Ovary (tissue), 3 donors: ENCODE data around the gene FKBP2.

Experiments
- EP300 ChIP-seq: sonication (generic); formaldehyde crosslinking; IDR thresholded peaks from one replicate; pipeline ENCODE4 v1.6.1; 2017; ENCODE audit warnings: antibody characterized with exemption
- POLR2A ChIP-seq: fragments of 450-650 bp; IDR thresholded peaks from one replicate; pipeline ENCODE4 v1.6.1; 2017; ENCODE audit warnings: antibody characterized with exemption, mild to moderate bottlenecking, moderate library complexity
- TF ChIP-seq, protein P1 (sequence below), 3 donors: fragments of 450-650 bp in 2 of 3; fragments of 200-600 bp in 1 of 3; IDR thresholded peaks; one replicate each; pipeline versions ENCODE4 v1.5.1 to v1.8.0; 2016 to 2022; ENCODE audit warnings: antibody characterized with exemption in 3 of 3, mild to moderate bottlenecking in 1 of 3
- donor health status: DM: no; HTN: no; CAD: no.

DNA sequence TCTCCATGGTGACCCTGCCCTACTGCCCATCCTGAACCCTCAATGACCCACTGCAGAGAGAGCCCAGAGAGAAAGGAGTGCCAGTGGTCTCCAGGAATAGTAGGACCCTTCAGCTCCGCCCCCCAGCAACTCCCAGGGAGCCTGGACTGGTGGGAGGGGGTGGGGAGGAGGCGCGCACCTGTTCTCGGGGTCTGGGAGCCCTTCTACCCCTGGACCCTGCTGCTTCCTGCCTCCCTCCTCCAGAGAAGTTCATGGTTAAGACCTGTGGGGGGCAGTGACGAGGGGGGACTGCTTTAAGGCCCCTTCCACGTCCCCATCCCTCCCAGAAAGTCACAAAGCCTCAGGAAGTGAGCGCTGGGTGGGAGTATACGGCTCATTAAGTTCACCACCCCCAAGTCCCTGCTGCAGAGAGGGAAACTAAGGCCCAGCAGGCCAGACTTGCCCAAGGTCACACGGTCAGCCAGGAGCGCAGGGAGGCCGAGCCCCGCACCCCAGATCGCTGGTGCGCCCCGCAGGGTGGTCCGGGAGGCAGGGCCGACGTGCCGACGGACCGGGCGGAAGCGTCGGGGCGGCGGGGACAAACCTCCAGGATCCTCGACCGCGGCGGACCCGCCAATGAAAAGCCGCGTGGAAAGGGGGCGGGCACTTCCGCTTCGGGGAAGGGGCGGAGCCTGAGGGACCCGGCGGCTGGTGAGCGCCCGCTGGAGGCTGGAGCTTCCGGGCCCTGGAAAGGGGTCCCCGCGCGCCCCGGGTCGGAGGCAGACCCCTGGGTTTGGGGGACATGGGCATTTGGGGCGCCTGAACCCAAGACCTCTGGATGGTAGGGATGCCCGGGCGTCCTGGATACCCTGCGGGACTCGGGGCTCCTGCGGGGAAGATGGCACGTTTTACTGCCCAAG lies 15.0 kb upstream of the FKBP2 start, which contains the start of the genes NUDT22 and TRPT1:
- TF ChIP-seq, protein P1, sequence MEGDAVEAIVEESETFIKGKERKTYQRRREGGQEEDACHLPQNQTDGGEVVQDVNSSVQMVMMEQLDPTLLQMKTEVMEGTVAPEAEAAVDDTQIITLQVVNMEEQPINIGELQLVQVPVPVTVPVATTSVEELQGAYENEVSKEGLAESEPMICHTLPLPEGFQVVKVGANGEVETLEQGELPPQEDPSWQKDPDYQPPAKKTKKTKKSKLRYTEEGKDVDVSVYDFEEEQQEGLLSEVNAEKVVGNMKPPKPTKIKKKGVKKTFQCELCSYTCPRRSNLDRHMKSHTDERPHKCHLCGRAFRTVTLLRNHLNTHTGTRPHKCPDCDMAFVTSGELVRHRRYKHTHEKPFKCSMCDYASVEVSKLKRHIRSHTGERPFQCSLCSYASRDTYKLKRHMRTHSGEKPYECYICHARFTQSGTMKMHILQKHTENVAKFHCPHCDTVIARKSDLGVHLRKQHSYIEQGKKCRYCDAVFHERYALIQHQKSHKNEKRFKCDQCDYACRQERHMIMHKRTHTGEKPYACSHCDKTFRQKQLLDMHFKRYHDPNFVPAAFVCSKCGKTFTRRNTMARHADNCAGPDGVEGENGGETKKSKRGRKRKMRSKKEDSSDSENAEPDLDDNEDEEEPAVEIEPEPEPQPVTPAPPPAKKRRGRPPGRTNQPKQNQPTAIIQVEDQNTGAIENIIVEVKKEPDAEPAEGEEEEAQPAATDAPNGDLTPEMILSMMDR (IDR thresholded peaks at IDR 0.05), result peak in 2 of 3 donors; percentile 10 to 16
- peak; percentile 92 for TF ChIP-seq POLR2A
- no peak for TF ChIP-seq EP300
